Right ventricle myocardium inferior (tissue), 1 donor: ENCODE results near the gene PAPLN. TPM values are rescaled to one million over a fixed set of nuclear protein-coding genes. Genes with fewer than 3 reads are reported as not detected.

ENCODE experiments used
- ATAC-seq: fragments of 200-7000 bp; cut with Tn5 transposase; one replicate; pipeline ENCODE4 v1.9.1; 2020; ENCODE audit warnings: mild to moderate bottlenecking, moderate library complexity
- DNase-seq: peaks from one replicate; pipeline ENCODE4 v3.0.0; 2021; ENCODE audit errors: missing footprints
- intact Hi-C: fragments of 100-400 bp; cut with DNase I; formaldehyde crosslinking; loops from one replicate; pipeline ENCODE4 v1.11.0; 2022
- total RNA-seq: library from RNA; stranded (reverse); fragmentation: NEBNext Ultra II Directional; extraction: Animal tissue kit (Norgen Biotek cat#: 25700); gene quantifications from one replicate; pipeline ENCODE4 v1.2.1, GENCODE V29; 2021
- donor health status: DM: no; HTN: yes; CAD: no; lungs with severe emphysema.

The PAPLN gene
- total RNA-seq, 1 donor from 2014 or later = 2.5 TPM

DNA sequence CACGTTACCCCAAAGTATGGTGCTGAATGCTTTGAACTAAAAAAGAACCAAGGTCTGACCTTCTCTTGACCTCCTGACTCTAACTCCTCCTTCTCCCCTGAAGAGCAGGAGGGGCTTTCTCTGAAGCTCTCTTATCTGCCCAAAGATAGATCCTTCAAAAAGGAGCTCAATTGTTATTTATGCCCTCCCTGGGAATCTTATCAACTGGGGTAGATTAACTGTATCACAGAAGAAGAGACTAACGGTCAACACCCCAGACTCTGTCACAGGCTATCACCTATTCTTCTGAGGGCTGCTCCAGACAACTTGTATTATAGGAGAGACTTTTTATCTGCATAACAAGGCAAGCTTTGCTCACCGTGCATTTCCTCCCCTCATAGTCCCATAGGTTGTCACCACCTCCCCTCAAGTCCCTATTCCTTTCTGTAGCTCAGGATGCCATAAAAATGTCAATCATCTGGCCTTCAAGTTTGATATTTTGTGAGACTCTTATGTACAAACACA is 86.6 kb downstream of the PAPLN start:
- intact Hi-C loops = no loop called here
- no peak for ATAC-seq
- no peak for DNase-seq

Other genes starting within 250 kb of the PAPLN start
- gene ZFYVE1, start 210.4 kb upstream of the PAPLN start, total RNA-seq = 14.1 TPM
- 32.8 TPM for gene RBM25, start 179.0 kb upstream of the PAPLN start, total RNA-seq
- gene PSEN1, start 101.0 kb upstream of the PAPLN start, total RNA-seq = 23.5 TPM
- gene NUMB, start 221.0 kb downstream of the PAPLN start, total RNA-seq = 39.8 TPM